A673 (cell line): Measurements from ENCODE around the gene CASP2. TPM values are rescaled to one million over a fixed set of nuclear protein-coding genes. Genes with fewer than 3 reads are reported as not detected.

Experiments
- BruUV-seq: library from RNA; stranded (reverse); fragments of 400-500 nt; replicated peaks from 2 replicates; lab custom pipeline; 2021; lab: Mats Ljungman, UMichigan
- CTCF ChIA-PET: fragments of 300-600 bp; sonication (Branson Sonifier 250); formaldehyde crosslinking; loops from one replicate; lab custom pipeline; 2022; ENCODE audit warnings: antibody characterized with exemption; lab: Charles Lee
- POLR2A ChIA-PET: fragments of 300-600 bp; sonication (Branson Sonifier 250); formaldehyde crosslinking; loops from one replicate; lab custom pipeline; 2022; ENCODE audit warnings: antibody characterized with exemption; ENCODE audit not compliant: low non-redundant PET; lab: Charles Lee
- DNase-seq: peaks from one replicate; pipeline ENCODE4 v3.0.0-alpha.2; 2015; ENCODE audit warnings: low spot score
- H3K27ac ChIP-seq: fragments of 200-600 bp; sonication (generic); 2 replicates; pipeline ENCODE4 v1.5.1; 2016; ENCODE audit warnings: mixed run types, low read depth, mild to moderate bottlenecking, mixed read lengths, antibody characterized with exemption, low read length; ENCODE audit not compliant: poor library complexity, severe bottlenecking
- H3K27me3 ChIP-seq: fragments of 200-600 bp; sonication (generic); replicated peaks from 2 replicates; pipeline ENCODE4 v1.6.1; 2017; ENCODE audit warnings: mixed run types, low read depth, mild to moderate bottlenecking, mixed read lengths, antibody characterized with exemption, low read length; ENCODE audit not compliant: insufficient read depth, poor library complexity
- H3K36me3 ChIP-seq: fragments of 200-600 bp; sonication (generic); 2 replicates; pipeline ENCODE4 v1.6.1; 2016; ENCODE audit warnings: mixed run types, mild to moderate bottlenecking, mixed read lengths, antibody characterized with exemption, low read length; ENCODE audit not compliant: insufficient read depth, poor library complexity, severe bottlenecking
- H3K4me1 ChIP-seq: fragments of 200-600 bp; sonication (generic); 2 replicates; pipeline ENCODE4 v1.6.1; 2017; ENCODE audit warnings: mixed run types, mild to moderate bottlenecking, mixed read lengths, antibody characterized with exemption, low read length; ENCODE audit not compliant: insufficient read depth, poor library complexity, severe bottlenecking
- H3K4me3 ChIP-seq: fragments of 200-600 bp; sonication (generic); 2 replicates; pipeline ENCODE4 v1.5.1; 2016; ENCODE audit warnings: low read depth, mixed run types, mild to moderate bottlenecking, mixed read lengths, low read length; ENCODE audit not compliant: poor library complexity, severe bottlenecking
- H3K9me3 ChIP-seq: fragments of 200-600 bp; sonication (generic); 2 replicates; pipeline ENCODE4 v1.6.1; 2016; ENCODE audit warnings: mixed run types, low read depth, mild to moderate bottlenecking, mixed read lengths, antibody characterized with exemption, low read length; ENCODE audit not compliant: poor library complexity, severe bottlenecking
- CTCF ChIP-seq: fragments of 300-800, 200-600 bp; sonication (generic); conservative IDR thresholded peaks from 2 replicates; pipeline ENCODE4 v1.5.1; 2017; ENCODE audit warnings: low read depth, mild to moderate bottlenecking, antibody characterized with exemption, low read length, moderate library complexity, mixed read lengths
- EZH2 ChIP-seq: fragments of 200-600 bp; sonication (generic); IDR thresholded peaks from 2 replicates; pipeline ENCODE4 v1.6.1; 2017; ENCODE audit warnings: borderline replicate concordance, low read depth, mild to moderate bottlenecking, mixed read lengths, antibody characterized with exemption, low read length; ENCODE audit not compliant: poor library complexity, severe bottlenecking
- intact Hi-C: fragments of 100-400 bp; cut with micrococcal nuclease; formaldehyde crosslinking; loops from one replicate; pipeline ENCODE4 v1.10.0; 2022; ENCODE audit not compliant: unreplicated experiment
- total RNA-seq: library from RNA; stranded (reverse); gene quantifications from 2 replicates; pipeline ENCODE4 v1.2.3, GENCODE V29; 2021

Gene CASP2
- total RNA-seq, 1 experiment from 2014 or later, result 76.8 TPM

- Histone ChIP-seq H3K9me3 (no peaks in the 10 kb centered on the region), H3K36me3 (no peaks in the 10 kb centered on the region), H3K27ac (no peak overlapping the region), H3K4me1 (peaks cover 14% of the 10 kb centered on the region), H3K27me3 (no peaks in the 10 kb centered on the region), H3K4me3 (no peak overlapping the region)
- peak; percentile 61 for DNase-seq
- intact Hi-C loops, result no loop called here
- CTCF ChIA-PET, result no interaction called here
- POLR2A ChIA-PET, result no interaction called here
- no TSS peak for BruUV-seq
- TF ChIP-seq EZH2, result no peak
- TF ChIP-seq CTCF, result no peak
Observed at GRCh38 chr7:143279186-143280098, 8.7 kb upstream of the CASP2 start.

- no peak overlapping the region for H3K27ac ChIP-seq
- TF ChIP-seq EZH2, result no peak
- TF ChIP-seq CTCF, result no peak
- DNase-seq, result no peak
- peaks cover 14% of the 10 kb centered on the region for H3K4me1 ChIP-seq
- H3K9me3 ChIP-seq, result no peaks in the 10 kb centered on the region
- no TSS peak for BruUV-seq
- no peak overlapping the region for H3K4me3 ChIP-seq
- intact Hi-C loops, result no loop called here
- H3K27me3 ChIP-seq, result no peaks in the 10 kb centered on the region
- H3K36me3 ChIP-seq, result no peaks in the 10 kb centered on the region
- POLR2A ChIA-PET, result no interaction called here
- CTCF ChIA-PET, result no interaction called here
Observed at GRCh38 chr7:143280160-143280559, 8.0 kb upstream of the CASP2 start.

GRCh38 chr7:143280566-143280965 is 7.6 kb upstream of the CASP2 start:
- TF ChIP-seq EZH2 (no peak), CTCF (no peak)
- Histone ChIP-seq H3K27me3 (no peaks in the 10 kb centered on the region), H3K27ac (no peak overlapping the region), H3K9me3 (no peaks in the 10 kb centered on the region), H3K36me3 (no peaks in the 10 kb centered on the region), H3K4me3 (no peak overlapping the region), H3K4me1 (peaks cover 14% of the 10 kb centered on the region)
- ChIA-PET CTCF (no interaction called here), POLR2A (no interaction called here)
- intact Hi-C loops, result no loop called here
- DNase-seq, result no peak
- no TSS peak for BruUV-seq
